Measurements from ENCODE around the gene HES7. TPM values are rescaled to one million over a fixed set of nuclear protein-coding genes. Genes with fewer than 3 reads are reported as not detected.

The HES7 gene
- total RNA-seq, 1 experiment from 2014 or later: 3.1 TPM

GRCh38 chr17:8155231-8155995 is 31.5 kb upstream of the HES7 start (continued):
- TF ChIP-seq AFF4 (CRISPR knock-in tag; IDR thresholded peaks at IDR 0.05; ENCODE audit: borderline replicate concordance) (no peak), TCF7 (CRISPR knock-in tag; IDR thresholded peaks at IDR 0.05; ENCODE audit: low read depth) (no peak), GTF2I (CRISPR knock-in tag; conservative IDR thresholded peaks at IDR 0.05) (no peak), ZNF263 (CRISPR knock-in tag; IDR thresholded peaks at IDR 0.05; ENCODE audit: low read depth) (no peak), TP53 (CRISPR knock-in tag; IDR thresholded peaks at IDR 0.05) (no peak), ARID4B (CRISPR knock-in tag; IDR thresholded peaks at IDR 0.05; ENCODE audit: borderline replicate concordance) (no peak)

- Mint-ChIP-seq H3K27ac (peak overlapping the region; percentile 100; the same call in 1 of the 2 replicates), H3K36me3 (no peaks in the 10 kb centered on the region; the same call in 1 of the 2 replicates), H3K27me3 (ENCODE audit: low read depth) (peaks cover 3% of the 10 kb centered on the region; the same call in 1 of the 2 replicates), H3K4me1 (peaks cover 17% of the 10 kb centered on the region), H3K9me3 (no peaks in the 10 kb centered on the region), H3K4me3 (no peak overlapping the region)
- no peak for ATAC-seq
- no peak for DNase-seq (ENCODE audit: low spot score)
- ChIA-PET CTCF (interaction anchor here (0.6 to 2.0 kb wide), 9 partner anchors 9 to 97 kb away, joined by 3 to 9 read pairs (median 3); partner anchors contain the start of gene AURKB), POLR2A (interaction anchor here (0.6 to 1.9 kb wide), 10 partner anchors 9 to 140 kb away, joined by 3 to 7 read pairs (median 4); partner anchors contain the start of genes AURKB and SLC25A35)
- no peak for TF ChIP-seq ATF6 (CRISPR knock-in tag; IDR thresholded peaks at IDR 0.05)
- no peak for TF ChIP-seq USF1 (CRISPR knock-in tag; IDR thresholded peaks at IDR 0.05)
- no peak for TF ChIP-seq JAZF1 (CRISPR knock-in tag; IDR thresholded peaks at IDR 0.05)
- no peak for TF ChIP-seq HMGXB4 (CRISPR knock-in tag; IDR thresholded peaks at IDR 0.05)
- TF ChIP-seq FOXP1 (CRISPR knock-in tag; IDR thresholded peaks at IDR 0.05; ENCODE audit: borderline replicate concordance): no peak
- TF ChIP-seq MYBL2 (CRISPR knock-in tag; IDR thresholded peaks at IDR 0.05): no peak
- no peak for TF ChIP-seq IRF1 (CRISPR knock-in tag; IDR thresholded peaks at IDR 0.05)
- TF ChIP-seq SMAD4 (CRISPR knock-in tag; IDR thresholded peaks at IDR 0.05): no peak
- no peak for TF ChIP-seq NFATC4 (CRISPR knock-in tag; IDR thresholded peaks at IDR 0.05)
- no peak for TF ChIP-seq MLX (CRISPR knock-in tag; IDR thresholded peaks at IDR 0.05)
- TF ChIP-seq ZNF121 (CRISPR knock-in tag; IDR thresholded peaks at IDR 0.05): no peak
- TF ChIP-seq ZNF396 (CRISPR knock-in tag; IDR thresholded peaks at IDR 0.05; ENCODE audit: borderline replicate concordance): no peak
- TF ChIP-seq SMAD3 (CRISPR knock-in tag; IDR thresholded peaks at IDR 0.05; ENCODE audit: borderline replicate concordance): no peak
- TF ChIP-seq ELF4 (CRISPR knock-in tag; IDR thresholded peaks at IDR 0.05; ENCODE audit: low read depth): no peak
- TF ChIP-seq ZNF671 (CRISPR knock-in tag; IDR thresholded peaks at IDR 0.05): no peak
Measured at GRCh38 chr17:8154608-8155155, 30.8 kb upstream of the HES7 start.
